NCI-H187 treated with DMSO at 0.1 percent for 48 hours (cell line): ENCODE results near the gene RARRES1.
"Not testable (repeated sequence)": the region's sequence is repeated elsewhere in the genome, so short reads cannot be mapped to it uniquely, and the experiment has no call there.

Source experiments
- DNase-seq: peaks from one replicate; lab custom pipeline; 2025; lab: John Stamatoyannopoulos, UW

The RARRES1 gene

DNA sequence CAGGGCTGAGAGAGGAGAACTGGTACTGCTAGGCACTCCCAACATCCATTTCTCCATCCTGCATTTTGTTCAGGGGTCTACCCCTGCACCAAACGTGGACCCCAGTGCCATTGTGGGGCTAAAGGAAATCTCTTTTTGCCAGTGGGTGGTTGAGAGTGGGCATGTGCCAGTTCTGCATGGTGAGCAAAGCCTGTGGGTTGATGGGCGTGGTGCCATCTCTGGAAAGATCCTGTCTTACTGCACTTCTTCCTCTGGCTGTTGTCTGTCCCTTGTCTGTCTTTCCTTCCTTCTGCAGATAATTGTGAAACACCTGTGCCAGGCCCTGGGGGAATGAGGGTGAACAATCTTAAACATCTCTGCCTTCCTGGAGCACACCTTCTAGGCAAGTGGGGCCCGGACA is 1.4 kb upstream of the RARRES1 start:
- no peak for DNase-seq

GRCh38 chr3:158732856-158733200 is 571 bp upstream of the RARRES1 start:
- DNase-seq: no peak

- no peak for DNase-seq
Measured at GRCh38 chr3:158731486-158731885, 771 bp downstream of the RARRES1 start.

- DNase-seq: no peak
Measured at GRCh38 chr3:158728851-158729250, 3.4 kb downstream of the RARRES1 start.

- no peak for DNase-seq
Measured at GRCh38 chr3:158728061-158728377, 4.2 kb downstream of the RARRES1 start.

- DNase-seq: no peak
Measured at GRCh38 chr3:158727206-158728060, 4.8 kb downstream of the RARRES1 start.

DNA sequence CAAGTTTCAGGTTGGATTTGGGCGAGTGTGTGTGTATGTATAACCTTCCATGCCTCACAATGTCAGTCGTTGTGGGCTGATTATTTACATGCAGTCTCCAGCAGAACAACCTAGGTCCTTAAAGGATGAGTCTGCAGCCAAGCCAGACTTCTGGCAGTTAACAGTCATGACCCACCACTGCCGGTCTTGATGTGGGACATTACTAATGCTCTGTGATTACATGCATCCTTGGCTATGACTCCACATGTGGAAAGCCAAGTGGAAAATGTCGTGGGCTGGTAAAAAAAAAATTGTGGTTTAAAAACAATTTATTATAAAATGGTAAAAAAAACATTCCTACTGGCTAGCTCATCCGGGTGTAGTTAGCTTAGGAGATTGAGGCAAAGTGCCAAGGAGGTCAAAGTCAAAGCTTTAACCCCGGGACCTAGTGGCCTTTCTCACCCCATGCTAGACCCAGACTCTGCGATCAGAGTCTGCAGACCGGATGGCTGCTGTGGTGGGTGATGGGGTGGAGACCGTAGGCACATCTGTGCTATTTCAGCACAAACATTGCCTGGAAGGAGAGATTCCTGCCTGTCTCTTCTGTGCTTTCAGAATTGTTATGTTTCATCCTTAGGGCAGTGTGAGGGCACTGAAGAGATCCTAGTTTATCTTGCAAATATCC is 6.8 kb downstream of the RARRES1 start:
- DNase-seq: no peak

GRCh38 chr3:158723991-158724390 is 8.3 kb downstream of the RARRES1 start:
- no peak for DNase-seq

DNA sequence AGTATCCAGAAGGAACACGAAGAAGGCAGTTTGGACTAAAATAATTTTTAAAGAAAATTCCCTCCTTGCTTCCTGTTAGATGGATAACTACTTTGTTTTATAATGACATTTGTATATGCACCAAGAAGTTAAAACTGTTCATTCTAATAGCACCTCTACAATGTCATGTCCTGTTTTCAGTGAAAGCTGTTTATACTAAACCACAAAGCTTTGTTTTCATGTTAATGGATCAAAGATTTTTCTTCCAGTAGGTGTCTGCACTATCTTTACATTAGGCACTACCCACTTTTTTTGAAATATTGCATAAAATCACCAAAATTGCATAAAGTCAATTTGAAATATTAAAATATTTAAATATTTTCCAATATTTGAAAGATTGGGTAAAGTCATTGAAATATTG is 10.1 kb downstream of the RARRES1 start:
- DNase-seq: no peak

DNA sequence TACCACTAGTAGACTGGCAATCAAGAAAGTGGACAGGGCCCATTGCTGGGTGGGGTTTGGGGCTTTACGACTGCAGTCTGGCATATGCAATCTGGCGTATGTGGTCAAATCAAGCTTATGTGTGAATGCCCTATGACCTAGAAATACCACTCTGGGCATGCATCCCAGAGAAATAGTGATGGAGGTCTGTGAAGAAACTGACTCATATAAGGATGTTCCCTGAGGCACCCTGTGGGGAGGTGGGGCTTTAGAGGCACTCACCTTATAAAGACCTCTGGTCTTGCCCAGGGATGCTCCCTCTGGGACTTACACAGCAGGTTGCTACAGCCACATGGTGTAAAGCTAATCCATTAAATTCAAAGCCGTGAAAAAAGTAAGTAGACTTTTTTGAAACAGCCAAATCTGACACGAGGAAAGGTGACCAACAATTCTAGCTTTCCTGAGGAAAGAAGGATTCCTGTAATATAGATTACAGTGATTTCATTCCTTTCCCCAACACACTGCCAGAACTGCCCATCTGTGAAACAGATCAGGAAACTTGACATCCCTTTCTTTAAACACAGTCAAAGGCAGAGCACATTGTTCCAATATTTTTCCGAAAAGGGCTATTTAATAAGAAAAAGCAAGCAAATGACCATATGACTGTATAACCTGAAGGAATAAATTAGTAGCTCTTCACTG is 13.6 kb downstream of the RARRES1 start:
- DNase-seq: no peak

DNA sequence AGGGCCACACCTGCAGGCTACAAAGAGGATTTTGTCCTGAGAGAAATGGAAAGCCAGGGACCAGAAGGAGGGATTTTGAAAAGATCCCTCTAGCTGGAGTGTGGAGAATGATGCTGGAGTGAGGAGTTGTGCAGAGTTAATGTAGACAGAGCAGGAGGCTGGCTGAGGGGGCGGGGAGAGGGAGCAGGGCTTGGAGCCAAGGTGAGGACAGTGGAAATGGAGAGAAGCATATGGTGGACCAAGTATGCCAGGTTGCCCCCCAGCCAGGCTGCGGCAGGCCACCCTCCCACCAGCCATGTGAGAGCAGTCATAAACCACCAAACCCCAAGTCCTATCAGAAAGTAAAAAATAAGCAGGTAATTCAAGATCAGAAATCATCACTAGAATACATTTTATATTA is 14.7 kb downstream of the RARRES1 start:
- DNase-seq: no peak

DNA sequence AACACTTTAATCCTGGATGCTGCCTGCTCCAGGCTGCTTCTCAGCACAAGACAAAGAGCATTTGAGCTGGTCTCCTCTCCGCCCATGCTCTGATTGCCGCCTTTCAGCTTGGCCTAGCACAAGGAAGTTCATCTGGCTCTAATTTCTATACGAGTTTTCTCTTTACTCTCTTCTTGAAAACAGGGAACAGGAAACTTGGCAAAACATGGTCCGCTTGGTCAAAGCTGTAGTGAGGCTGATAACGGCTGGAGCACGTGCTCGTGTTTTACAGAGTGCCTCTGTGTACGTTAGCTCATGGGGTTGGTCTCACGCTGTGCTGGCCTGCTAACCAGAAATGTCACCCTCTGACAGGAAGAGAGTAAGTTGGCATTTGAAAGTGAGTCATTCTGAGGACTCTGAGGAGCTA is 19.2 kb downstream of the RARRES1 start:
- no peak for DNase-seq

DNA sequence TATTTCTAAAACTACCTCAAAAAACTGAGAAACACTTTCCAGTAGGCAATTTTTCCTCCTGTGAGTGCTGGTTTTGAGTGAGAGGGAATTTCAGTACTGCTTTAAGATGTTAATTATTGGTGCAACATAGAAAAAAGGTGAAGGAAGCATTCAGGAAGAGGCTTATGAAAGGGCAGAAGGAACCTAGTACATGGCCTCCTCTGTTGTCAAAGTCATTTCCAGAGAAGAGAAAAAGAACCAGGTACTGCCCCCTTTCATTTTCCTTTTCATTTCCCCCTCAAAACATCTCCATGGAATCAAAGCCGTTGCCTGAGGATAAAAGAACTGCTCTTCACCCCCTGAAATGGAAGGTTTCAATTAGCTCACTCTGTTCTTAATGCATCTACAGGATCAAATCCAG is 19.8 kb downstream of the RARRES1 start:
- no peak for DNase-seq

GRCh38 chr3:158711886-158712285 is 20.4 kb downstream of the RARRES1 start:
- no peak for DNase-seq

DNA sequence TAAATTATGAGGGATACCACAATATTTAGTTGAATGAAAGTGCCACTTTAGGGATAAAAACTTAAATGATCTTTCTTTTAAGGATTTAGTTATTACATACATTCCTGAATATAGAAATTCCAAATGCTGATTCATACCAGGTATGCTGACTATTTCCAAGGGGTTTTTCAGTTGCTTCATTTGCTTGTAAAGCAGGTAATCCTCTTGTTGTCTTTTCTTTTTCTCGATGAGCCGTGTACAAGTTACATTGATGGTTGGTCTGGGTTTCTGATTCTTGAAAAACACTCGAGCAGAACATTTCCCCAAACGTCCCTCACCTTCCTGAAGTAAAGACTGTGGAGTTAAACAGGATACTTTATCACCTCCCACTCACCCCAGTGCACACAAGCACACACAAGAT is 21.7 kb downstream of the RARRES1 start:
- DNase-seq: no peak

GRCh38 chr3:158709666-158710083 is 22.6 kb downstream of the RARRES1 start:
- no peak for DNase-seq

DNA sequence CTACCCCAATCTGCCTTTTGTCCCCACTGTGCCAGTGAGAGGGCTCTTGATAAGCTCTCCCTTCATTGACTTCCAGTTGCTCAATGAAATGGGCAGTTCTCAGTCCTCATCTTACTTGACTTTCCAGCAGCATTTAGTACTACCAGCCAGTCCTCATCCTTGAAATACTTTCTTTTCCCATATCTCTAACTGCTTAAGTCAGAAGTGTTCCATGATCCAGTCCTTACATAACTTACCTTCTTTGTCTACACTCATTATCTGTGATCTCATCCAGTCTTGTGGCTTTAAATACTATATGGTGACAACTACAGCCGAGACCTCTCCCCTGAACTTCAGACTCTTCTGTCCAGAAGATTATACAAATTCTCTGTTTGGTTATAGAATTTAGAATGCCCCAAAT is 28.7 kb downstream of the RARRES1 start:
- DNase-seq: no peak

DNA sequence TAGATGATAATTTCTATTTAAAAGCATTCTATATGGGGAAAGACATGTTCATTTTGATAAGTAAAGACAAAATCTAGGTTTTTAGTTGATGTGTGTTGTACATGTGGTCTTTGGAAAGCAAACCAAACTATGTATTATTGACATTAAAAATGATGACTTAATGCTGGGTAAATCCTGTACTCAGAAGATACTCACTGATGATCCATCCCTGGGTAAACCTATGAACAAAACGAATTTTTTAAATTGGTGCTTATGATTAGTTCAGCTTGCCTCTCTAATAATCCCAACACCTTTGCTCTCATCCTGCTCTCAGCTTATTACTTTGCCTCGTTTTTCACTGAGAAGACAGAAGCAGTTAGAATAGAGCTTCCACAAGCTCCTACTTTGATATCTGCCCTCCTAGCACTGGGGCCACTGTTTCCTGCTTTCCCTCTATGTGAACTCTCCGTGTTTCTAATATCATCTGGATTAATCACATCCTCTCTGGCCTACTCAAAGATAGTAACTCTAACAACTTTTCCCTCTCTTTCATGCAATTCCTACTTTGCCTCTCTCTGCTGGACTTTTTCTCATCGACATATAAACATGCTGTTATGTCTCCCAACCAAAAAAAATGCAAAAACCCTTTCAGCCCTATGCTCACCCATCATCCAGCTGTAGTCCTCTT is 29.3 kb downstream of the RARRES1 start:
- no peak for DNase-seq

GRCh38 chr3:158701420-158702065 is 30.7 kb downstream of the RARRES1 start:
- DNase-seq: no peak

DNA sequence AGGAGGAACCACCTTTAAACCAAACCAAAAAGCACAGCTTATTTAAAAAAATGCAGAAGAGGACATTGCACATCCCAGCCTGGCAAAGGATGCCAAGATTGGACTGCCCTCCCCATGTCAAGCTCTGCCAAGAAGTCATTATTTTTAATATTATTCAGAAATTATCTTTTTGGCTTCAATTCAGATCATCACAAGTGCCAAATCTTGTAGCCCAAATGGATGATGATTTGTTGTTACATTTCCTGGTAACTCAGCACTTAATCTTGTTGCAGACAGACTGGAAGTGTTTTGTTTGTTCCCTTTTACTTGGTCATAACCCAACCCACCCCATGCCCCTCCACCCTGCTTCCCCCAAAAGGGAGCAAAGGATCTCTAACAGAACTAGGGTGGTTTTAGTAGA is 31.7 kb downstream of the RARRES1 start:
- no peak for DNase-seq

GRCh38 chr3:158696618-158697017 is 35.6 kb downstream of the RARRES1 start:
- DNase-seq: no peak

- not testable (repeated sequence) for DNase-seq
Measured at GRCh38 chr3:158693866-158694456, 38.3 kb downstream of the RARRES1 start.
